ENCODE results near the gene SHROOM2. TPM values are rescaled to one million over a fixed set of nuclear protein-coding genes. Genes with fewer than 3 reads are reported as not detected.
A peak's percentile ranks its signal among the peaks of the same experiment; 100 is the strongest.

The SHROOM2 gene
- total RNA-seq, 1 experiment from 2014 or later, result 5.3 TPM

DNA sequence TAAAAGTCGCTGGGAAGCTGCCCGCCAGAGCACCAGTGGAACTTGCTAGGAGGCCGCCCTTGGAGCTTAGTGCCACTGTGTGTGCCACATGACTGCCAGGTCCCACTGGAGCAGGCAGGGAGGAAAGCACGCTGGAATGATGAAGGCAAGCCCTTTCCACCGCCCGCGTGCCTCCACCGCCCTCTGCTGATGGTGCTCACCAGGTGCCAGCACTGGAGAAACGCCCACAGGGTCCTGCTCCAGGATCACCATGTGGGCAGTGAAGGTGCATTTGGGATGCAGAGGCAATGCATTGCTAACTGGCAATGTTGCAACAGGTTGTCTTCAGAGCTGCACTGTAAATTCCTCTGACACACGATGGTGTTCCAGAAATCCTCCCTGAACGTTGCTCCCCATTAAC, 76.3 kb downstream of the SHROOM2 start:
- Histone ChIP-seq H3K4me3 (replicated peaks in 1 of 2; ENCODE audit: low read depth in 1 of 2, low read length in 2 of 2) (no peak overlapping the region), H3K4me2 (ENCODE audit: low read length) (no peak overlapping the region), H3K9me2 (ENCODE audit: insufficient read depth) (no peaks in the 10 kb centered on the region), H3K4me1 (ENCODE audit: control insufficient read depth in 1 of 2, insufficient read depth in 2 of 2, low read length in 2 of 2) (peaks cover 18 to 28% of the 10 kb centered on the region in 2 experiments), H2AFZ (ENCODE audit: low read depth, low read length, poor library complexity, severe bottlenecking) (no peak overlapping the region), H3K27me3 (ENCODE audit: insufficient read depth, low read length) (no peaks in the 10 kb centered on the region), H3K9ac (ENCODE audit: low read length) (no peak overlapping the region), H4K20me1 (ENCODE audit: insufficient read depth) (no peaks in the 10 kb centered on the region), H3K79me2 (ENCODE audit: insufficient read depth, low read length) (no peaks in the 10 kb centered on the region), H3K9me3 (ENCODE audit: control insufficient read depth in 1 of 2, insufficient read depth in 1 of 2, low read depth in 1 of 2, low read length in 2 of 2) (no peaks in the 10 kb centered on the region), H3K27ac (ENCODE audit: low read depth, low read length) (no peak overlapping the region), H3K36me3 (ENCODE audit: control insufficient read depth in 1 of 2, insufficient read depth in 2 of 2, low read length in 2 of 2) (no peaks in the 10 kb centered on the region)
- ChIA-PET POLR2A (no interaction called here), CTCF (no interaction called here), RAD21 (ENCODE audit: low non-redundant PET in 1 of 2, low total read pairs in 2 of 2, uncharacterized antibody in 2 of 2, unreplicated experiment in 2 of 2) (no interaction called here)
- intact Hi-C loops (cut with micrococcal nuclease), result no loop called here
- ATAC-seq (no peak), DNase-seq (ENCODE audit: low read depth, low spot score) (no peak)
- TF ChIP-seq RAD21 (IDR thresholded peaks at IDR 0.05; ENCODE audit: low read depth), result peak; percentile 16; the same call in 1 of the 2 replicates
- TF ChIP-seq CBX3 (IDR thresholded peaks at IDR 0.05; ENCODE audit: low read depth), result 0 out of 2 replicates have a peak, but pooled peaks have one; percentile 11
- TF ChIP-seq ZFX (IDR thresholded peaks at IDR 0.05), result no peak
- no TSS peak for BruUV-seq (replicated peaks)

DNA sequence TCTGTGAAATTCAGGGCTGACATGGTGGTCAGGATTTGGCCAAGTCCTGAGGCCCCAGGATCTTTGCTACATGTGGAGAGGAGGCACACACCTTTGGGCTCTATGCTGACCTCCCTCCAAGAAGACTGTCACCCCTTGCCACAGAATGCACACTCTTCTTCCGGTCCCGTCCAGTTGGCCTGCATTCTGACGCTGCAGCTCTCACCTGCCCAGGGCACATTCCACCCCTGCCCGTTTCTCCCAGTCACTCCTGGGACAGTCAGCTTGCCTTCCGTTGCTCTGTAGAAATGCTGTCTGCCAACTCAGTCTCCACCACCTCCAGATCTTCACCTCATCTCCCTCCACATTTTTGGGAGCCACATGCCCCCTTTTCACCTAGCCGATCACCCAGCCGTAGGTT, 76.7 kb downstream of the SHROOM2 start:
- TF ChIP-seq RAD21 (IDR thresholded peaks at IDR 0.05; ENCODE audit: low read depth) (no peak), EZH2phosphoT487 (IDR thresholded peaks at IDR 0.05; ENCODE audit: borderline replicate concordance) (no peak), EZH2 (IDR thresholded peaks at IDR 0.05) (no peak), TCF7L2 (IDR thresholded peaks at IDR 0.05; ENCODE audit: borderline replicate concordance, extremely low read depth, insufficient read depth, insufficient read length) (no peak), SIN3A (IDR thresholded peaks at IDR 0.05; ENCODE audit: low read depth) (no peak), SP1 (IDR thresholded peaks at IDR 0.05; ENCODE audit: low read depth) (no peak), ZFX (IDR thresholded peaks at IDR 0.05) (no peak)
- TF ChIP-seq, protein P1, sequence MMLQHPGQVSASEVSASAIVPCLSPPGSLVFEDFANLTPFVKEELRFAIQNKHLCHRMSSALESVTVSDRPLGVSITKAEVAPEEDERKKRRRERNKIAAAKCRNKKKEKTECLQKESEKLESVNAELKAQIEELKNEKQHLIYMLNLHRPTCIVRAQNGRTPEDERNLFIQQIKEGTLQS (IDR thresholded peaks at IDR 0.05), result no peak
- no peak overlapping the region for H3K27ac ChIP-seq (ENCODE audit: low read depth, low read length)
- RAD21 ChIA-PET (ENCODE audit: low non-redundant PET in 1 of 2, low total read pairs in 2 of 2, uncharacterized antibody in 2 of 2, unreplicated experiment in 2 of 2), result no interaction called here
- H3K4me2 ChIP-seq (ENCODE audit: low read length), result no peak overlapping the region
- POLR2A ChIA-PET, result no interaction called here
- no peaks in the 10 kb centered on the region for H4K20me1 ChIP-seq (ENCODE audit: insufficient read depth)
- no peak overlapping the region for H2AFZ ChIP-seq (ENCODE audit: low read depth, low read length, poor library complexity, severe bottlenecking)
- ATAC-seq (no peak), DNase-seq (ENCODE audit: low read depth, low spot score) (no peak)
- CTCF ChIA-PET, result no interaction called here
- peaks cover 22 to 32% of the 10 kb centered on the region in 2 experiments for H3K4me1 ChIP-seq (ENCODE audit: control insufficient read depth in 1 of 2, insufficient read depth in 2 of 2, low read length in 2 of 2)
- intact Hi-C loops (cut with micrococcal nuclease), result no loop called here
- no peaks in the 10 kb centered on the region for H3K27me3 ChIP-seq (ENCODE audit: insufficient read depth, low read length)
- H3K9me2 ChIP-seq (ENCODE audit: insufficient read depth), result no peaks in the 10 kb centered on the region
- no peaks in the 10 kb centered on the region for H3K9me3 ChIP-seq (ENCODE audit: control insufficient read depth in 1 of 2, insufficient read depth in 1 of 2, low read depth in 1 of 2, low read length in 2 of 2)
- no peaks in the 10 kb centered on the region for H3K79me2 ChIP-seq (ENCODE audit: insufficient read depth, low read length)
- no peaks in the 10 kb centered on the region for H3K36me3 ChIP-seq (ENCODE audit: control insufficient read depth in 1 of 2, insufficient read depth in 2 of 2, low read length in 2 of 2)
- BruUV-seq (replicated peaks), result no TSS peak
- H3K4me3 ChIP-seq (replicated peaks in 1 of 2; ENCODE audit: low read depth in 1 of 2, low read length in 2 of 2), result no peak overlapping the region
- H3K9ac ChIP-seq (ENCODE audit: low read length), result no peak overlapping the region

Measured in HCT116 (cell line).